Suprapubic skin (tissue), 4 donors: ENCODE results near the gene LRP8. TPM values are rescaled to one million over a fixed set of nuclear protein-coding genes. Genes with fewer than 3 reads are reported as not detected.

Source experiments
- DNase-seq, 2 donors: peaks; one replicate each; pipeline ENCODE4 v3.0.0-alpha.2; 2019; ENCODE audit warnings: low spot score in 2 of 2
- H3K27ac ChIP-seq: fragments of 200-600 bp; sonication (generic); one replicate; pipeline ENCODE4 v1.5.1; 2019
- H3K27me3 ChIP-seq: fragments of 200-600 bp; sonication (generic); one replicate; pipeline ENCODE4 v1.5.1; 2019
- H3K36me3 ChIP-seq: fragments of 200-600 bp; sonication (generic); one replicate; pipeline ENCODE4 v1.5.1; 2019
- H3K4me1 ChIP-seq: fragments of 200-600 bp; sonication (generic); one replicate; pipeline ENCODE4 v1.5.1; 2019
- H3K4me3 ChIP-seq: fragments of 200-600 bp; sonication (generic); one replicate; pipeline ENCODE4 v1.5.1; 2019; ENCODE audit warnings: mild to moderate bottlenecking
- H3K9me3 ChIP-seq: fragments of 200-600 bp; sonication (generic); one replicate; pipeline ENCODE4 v1.5.1; 2019
- CTCF ChIP-seq, 2 donors: fragments of 200-600 bp in 1 of 2; fragments of 450-650 bp in 1 of 2; sonication (generic) in 1 of 2; IDR thresholded peaks; one replicate each; pipeline ENCODE4 v1.5.1; 2016 to 2019; ENCODE audit warnings: antibody characterized with exemption in 2 of 2, mild to moderate bottlenecking in 1 of 2, moderate library complexity in 1 of 2
- EP300 ChIP-seq: sonication (generic); formaldehyde crosslinking; IDR thresholded peaks from one replicate; pipeline ENCODE4 v1.6.1; 2017; ENCODE audit warnings: antibody characterized with exemption
- POLR2A ChIP-seq, 2 donors: fragments of 450-650 bp; IDR thresholded peaks; one replicate each; pipeline ENCODE4 v1.6.1; 2017; ENCODE audit warnings: antibody characterized with exemption in 2 of 2, mild to moderate bottlenecking in 2 of 2, moderate library complexity in 2 of 2
- POLR2AphosphoS5 ChIP-seq, 3 donors: sonication (generic); formaldehyde crosslinking; IDR thresholded peaks; one replicate each; pipeline ENCODE4 v1.6.1; 2017; ENCODE audit warnings: antibody characterized with exemption in 3 of 3
- WGBS: methylation state at CpG from one replicate; pipeline ENCODE4 v1.1.5; 2018; 5-methylcytosine and 5-hydroxymethylcytosine counted together
- total RNA-seq, 4 donors: library from RNA; depleted of rRNA; stranded (reverse); fragments of >200 nt; gene quantifications; one replicate each; pipeline ENCODE4 v1.1.0, GENCODE V29; 2016

Gene LRP8
- total RNA-seq, 4 donors from 2014 or later, result 2.8 to 11.8 (median 4.1) TPM

GRCh38 chr1:53321366-53321765 lies 6.5 kb downstream of the LRP8 start:
- 86% methylated on average over 5 of the region's 5 CpGs for WGBS
- Histone ChIP-seq H3K4me3 (no peak overlapping the region), H3K27ac (no peak overlapping the region), H3K27me3 (no peaks in the 10 kb centered on the region), H3K36me3 (no peaks in the 10 kb centered on the region), H3K9me3 (no peaks in the 10 kb centered on the region), H3K4me1 (peaks cover 12% of the 10 kb centered on the region)
- TF ChIP-seq POLR2AphosphoS5 (IDR thresholded peaks at IDR 0.05) (no peak), CTCF (IDR thresholded peaks at IDR 0.05) (no peak), POLR2A (IDR thresholded peaks at IDR 0.05) (no peak), EP300 (no peak)
- DNase-seq, result no peak

- Histone ChIP-seq H3K27me3 (no peaks in the 10 kb centered on the region), H3K9me3 (no peaks in the 10 kb centered on the region), H3K4me1 (peaks cover 5% of the 10 kb centered on the region), H3K4me3 (no peak overlapping the region), H3K27ac (no peak overlapping the region), H3K36me3 (no peaks in the 10 kb centered on the region)
- no peak for DNase-seq
- WGBS, result 97% methylated on average over 6 of the region's 7 CpGs
- TF ChIP-seq POLR2AphosphoS5 (IDR thresholded peaks at IDR 0.05) (no peak), EP300 (no peak)
Measured at GRCh38 chr1:53320646-53321045, 7.2 kb downstream of the LRP8 start.

GRCh38 chr1:53319296-53320101 lies 8.4 kb downstream of the LRP8 start:
- DNase-seq, result no peak
- no peak overlapping the region for H3K27ac ChIP-seq
- no peak overlapping the region for H3K4me3 ChIP-seq
- 87% methylated on average over 14 of the region's 20 CpGs for WGBS
- no peaks in the 10 kb centered on the region for H3K27me3 ChIP-seq
- no peaks in the 10 kb centered on the region for H3K36me3 ChIP-seq
- TF ChIP-seq POLR2A (IDR thresholded peaks at IDR 0.05) (no peak), EP300 (no peak), POLR2AphosphoS5 (IDR thresholded peaks at IDR 0.05) (no peak), CTCF (IDR thresholded peaks at IDR 0.05) (no peak)
- no peaks in the 10 kb centered on the region for H3K9me3 ChIP-seq
- H3K4me1 ChIP-seq, result no peaks in the 10 kb centered on the region

GRCh38 chr1:53317646-53318539 lies 10.0 kb downstream of the LRP8 start:
- Histone ChIP-seq H3K36me3 (no peaks in the 10 kb centered on the region), H3K4me3 (no peak overlapping the region), H3K4me1 (peaks cover 4% of the 10 kb centered on the region), H3K27ac (no peak overlapping the region), H3K27me3 (no peaks in the 10 kb centered on the region), H3K9me3 (no peaks in the 10 kb centered on the region)
- DNase-seq, result no peak
- WGBS, result 91% methylated on average over 13 of the region's 13 CpGs
- no peak for TF ChIP-seq CTCF (IDR thresholded peaks at IDR 0.05)
- TF ChIP-seq POLR2AphosphoS5 (IDR thresholded peaks at IDR 0.05), result no peak
- TF ChIP-seq POLR2A (IDR thresholded peaks at IDR 0.05), result no peak
- no peak for TF ChIP-seq EP300

- DNase-seq, result no peak
- no peaks in the 10 kb centered on the region for H3K9me3 ChIP-seq
- 89% methylated on average over 11 of the region's 17 CpGs for WGBS
Measured at GRCh38 chr1:53316766-53317581, 10.9 kb downstream of the LRP8 start.

More at GRCh38 chr1:53316766-53317581, 10.9 kb downstream of the LRP8 start:
- Histone ChIP-seq H3K4me3 (no peak overlapping the region), H3K4me1 (peaks cover 4% of the 10 kb centered on the region), H3K36me3 (no peaks in the 10 kb centered on the region), H3K27ac (no peak overlapping the region), H3K27me3 (no peaks in the 10 kb centered on the region)
- TF ChIP-seq CTCF (IDR thresholded peaks at IDR 0.05) (no peak), EP300 (no peak), POLR2A (IDR thresholded peaks at IDR 0.05) (no peak), POLR2AphosphoS5 (IDR thresholded peaks at IDR 0.05) (no peak)
